ENCODE results near the gene DENND1A. TPM values are rescaled to one million over a fixed set of nuclear protein-coding genes. Genes with fewer than 3 reads are reported as not detected.

DENND1A gene
- total RNA-seq, 1 experiment from 2014 or later, result 23.5 TPM

DNA sequence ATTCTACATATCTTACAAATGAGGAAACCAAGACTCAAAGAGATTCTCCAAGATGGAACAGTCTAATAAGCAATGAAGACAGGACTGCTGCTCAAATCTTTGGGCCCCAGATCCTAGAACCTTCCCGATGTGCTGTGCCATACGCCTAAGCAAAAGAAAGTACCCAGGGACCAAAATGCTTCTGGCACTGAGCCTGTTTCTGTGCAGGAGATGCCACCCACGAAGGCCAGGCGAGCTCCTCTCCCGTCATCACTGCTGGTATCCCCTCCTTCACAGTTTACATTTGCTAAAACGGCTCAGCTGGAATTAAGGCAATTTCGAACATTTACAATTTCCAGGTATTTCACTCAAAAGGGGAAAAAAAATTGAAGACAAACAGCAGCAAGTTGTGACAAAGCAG lies 277.5 kb downstream of the DENND1A start:
- Mint-ChIP-seq H3K36me3 (peaks cover 8% of the 10 kb centered on the region; the same call in 1 of the 2 replicates), H3K9me3 (no peaks in the 10 kb centered on the region), H3K4me1 (peaks cover 17% of the 10 kb centered on the region), H3K27me3 (ENCODE audit: low read depth) (no peaks in the 10 kb centered on the region; the same call in 1 of the 2 replicates), H3K4me3 (no peak overlapping the region), H3K27ac (no peak overlapping the region)
- ChIA-PET POLR2A (no interaction called here), CTCF (no interaction called here)
- no peak for TF ChIP-seq CBFB (CRISPR knock-in tag; IDR thresholded peaks at IDR 0.05; ENCODE audit: low read depth)
- TF ChIP-seq SOX15 (CRISPR knock-in tag; IDR thresholded peaks at IDR 0.05), result no peak
- TF ChIP-seq, protein P1, sequence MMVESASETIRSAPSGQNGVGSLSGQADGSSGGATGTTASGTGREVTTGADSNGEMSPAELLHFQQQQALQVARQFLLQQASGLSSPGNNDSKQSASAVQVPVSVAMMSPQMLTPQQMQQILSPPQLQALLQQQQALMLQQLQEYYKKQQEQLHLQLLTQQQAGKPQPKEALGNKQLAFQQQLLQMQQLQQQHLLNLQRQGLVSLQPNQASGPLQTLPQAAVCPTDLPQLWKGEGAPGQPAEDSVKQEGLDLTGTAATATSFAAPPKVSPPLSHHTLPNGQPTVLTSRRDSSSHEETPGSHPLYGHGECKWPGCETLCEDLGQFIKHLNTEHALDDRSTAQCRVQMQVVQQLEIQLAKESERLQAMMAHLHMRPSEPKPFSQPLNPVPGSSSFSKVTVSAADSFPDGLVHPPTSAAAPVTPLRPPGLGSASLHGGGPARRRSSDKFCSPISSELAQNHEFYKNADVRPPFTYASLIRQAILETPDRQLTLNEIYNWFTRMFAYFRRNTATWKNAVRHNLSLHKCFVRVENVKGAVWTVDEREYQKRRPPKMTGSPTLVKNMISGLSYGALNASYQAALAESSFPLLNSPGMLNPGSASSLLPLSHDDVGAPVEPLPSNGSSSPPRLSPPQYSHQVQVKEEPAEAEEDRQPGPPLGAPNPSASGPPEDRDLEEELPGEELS (CRISPR knock-in tag; IDR thresholded peaks at IDR 0.05), result no peak
- TF ChIP-seq NR3C1 (CRISPR knock-in tag; conservative IDR thresholded peaks at IDR 0.05; ENCODE audit: low read depth), result no peak
- TF ChIP-seq, protein P2, sequence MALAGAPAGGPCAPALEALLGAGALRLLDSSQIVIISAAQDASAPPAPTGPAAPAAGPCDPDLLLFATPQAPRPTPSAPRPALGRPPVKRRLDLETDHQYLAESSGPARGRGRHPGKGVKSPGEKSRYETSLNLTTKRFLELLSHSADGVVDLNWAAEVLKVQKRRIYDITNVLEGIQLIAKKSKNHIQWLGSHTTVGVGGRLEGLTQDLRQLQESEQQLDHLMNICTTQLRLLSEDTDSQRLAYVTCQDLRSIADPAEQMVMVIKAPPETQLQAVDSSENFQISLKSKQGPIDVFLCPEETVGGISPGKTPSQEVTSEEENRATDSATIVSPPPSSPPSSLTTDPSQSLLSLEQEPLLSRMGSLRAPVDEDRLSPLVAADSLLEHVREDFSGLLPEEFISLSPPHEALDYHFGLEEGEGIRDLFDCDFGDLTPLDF (CRISPR knock-in tag; IDR thresholded peaks at IDR 0.05), result no peak
- no peak for TF ChIP-seq HMGA2 (CRISPR knock-in tag; IDR thresholded peaks at IDR 0.05)
- DNase-seq (ENCODE audit: low spot score) (no peak), ATAC-seq (no peak)

DNA sequence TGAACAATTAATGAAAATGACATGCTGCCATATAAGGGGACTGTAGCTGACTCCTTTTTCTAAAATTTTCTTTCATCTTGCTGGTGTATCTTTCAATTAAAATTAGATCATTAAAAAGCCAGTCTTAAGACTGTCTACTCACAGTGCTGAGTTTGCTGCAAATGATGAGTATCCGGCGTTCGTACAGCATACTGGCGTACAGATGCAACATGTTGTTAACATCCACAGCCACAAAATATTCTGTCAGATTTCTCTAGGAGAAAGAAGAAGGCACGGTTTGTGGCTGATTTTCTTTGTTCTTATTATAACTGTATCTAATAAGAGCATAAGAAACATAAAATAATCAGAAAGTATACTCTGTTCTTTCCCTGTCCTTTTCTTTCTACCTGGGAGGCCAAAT lies 278.1 kb downstream of the DENND1A start:
- ATAC-seq (no peak), DNase-seq (ENCODE audit: low spot score) (no peak)
- no peak overlapping the region for H3K4me3 Mint-ChIP-seq
- H3K9me3 Mint-ChIP-seq, result no peaks in the 10 kb centered on the region
- H3K27ac Mint-ChIP-seq, result no peak overlapping the region
- H3K4me1 Mint-ChIP-seq, result peaks cover 15% of the 10 kb centered on the region
- ChIA-PET POLR2A (interaction anchor here (0.5 to 0.6 kb wide), 2 partner anchors 437 to 469 kb away, joined by 3 read pairs; no protein-coding TSS in a partner anchor), CTCF (no interaction called here)
- H3K27me3 Mint-ChIP-seq (ENCODE audit: low read depth), result no peaks in the 10 kb centered on the region; the same call in 1 of the 2 replicates
- peaks cover 8% of the 10 kb centered on the region; the same call in 1 of the 2 replicates for H3K36me3 Mint-ChIP-seq
- TF ChIP-seq NR1H2 (CRISPR knock-in tag; IDR thresholded peaks at IDR 0.05) (no peak), SMAD3 (CRISPR knock-in tag; IDR thresholded peaks at IDR 0.05; ENCODE audit: borderline replicate concordance) (no peak), CREM (CRISPR knock-in tag; IDR thresholded peaks at IDR 0.05) (no peak), ZNF396 (CRISPR knock-in tag; IDR thresholded peaks at IDR 0.05; ENCODE audit: borderline replicate concordance) (no peak), ETV6 (CRISPR knock-in tag; IDR thresholded peaks at IDR 0.05) (no peak), ZNF317 (CRISPR knock-in tag; IDR thresholded peaks at IDR 0.05; ENCODE audit: borderline replicate concordance, low read depth) (no peak), GRHL2 (CRISPR knock-in tag; IDR thresholded peaks at IDR 0.05; ENCODE audit: insufficient replicate concordance, severe bottlenecking) (no peak), TEAD1 (CRISPR knock-in tag; IDR thresholded peaks at IDR 0.05) (no peak), TP53 (CRISPR knock-in tag; IDR thresholded peaks at IDR 0.05) (no peak), NR3C1 (CRISPR knock-in tag; conservative IDR thresholded peaks at IDR 0.05; ENCODE audit: low read depth) (no peak), GABPB1 (CRISPR knock-in tag; IDR thresholded peaks at IDR 0.05) (no peak), ZNF121 (CRISPR knock-in tag; IDR thresholded peaks at IDR 0.05) (no peak)
- TF ChIP-seq, protein P3, sequence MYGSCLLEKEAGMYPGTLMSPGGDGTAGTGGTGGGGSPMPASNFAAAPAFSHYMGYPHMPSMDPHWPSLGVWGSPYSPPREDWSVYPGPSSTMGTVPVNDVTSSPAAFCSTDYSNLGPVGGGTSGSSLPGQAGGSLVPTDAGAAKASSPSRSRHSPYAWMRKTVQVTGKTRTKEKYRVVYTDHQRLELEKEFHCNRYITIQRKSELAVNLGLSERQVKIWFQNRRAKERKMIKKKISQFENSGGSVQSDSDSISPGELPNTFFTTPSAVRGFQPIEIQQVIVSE (CRISPR knock-in tag; IDR thresholded peaks at IDR 0.05; ENCODE audit: borderline replicate concordance), result no peak
- TF ChIP-seq, protein P4, sequence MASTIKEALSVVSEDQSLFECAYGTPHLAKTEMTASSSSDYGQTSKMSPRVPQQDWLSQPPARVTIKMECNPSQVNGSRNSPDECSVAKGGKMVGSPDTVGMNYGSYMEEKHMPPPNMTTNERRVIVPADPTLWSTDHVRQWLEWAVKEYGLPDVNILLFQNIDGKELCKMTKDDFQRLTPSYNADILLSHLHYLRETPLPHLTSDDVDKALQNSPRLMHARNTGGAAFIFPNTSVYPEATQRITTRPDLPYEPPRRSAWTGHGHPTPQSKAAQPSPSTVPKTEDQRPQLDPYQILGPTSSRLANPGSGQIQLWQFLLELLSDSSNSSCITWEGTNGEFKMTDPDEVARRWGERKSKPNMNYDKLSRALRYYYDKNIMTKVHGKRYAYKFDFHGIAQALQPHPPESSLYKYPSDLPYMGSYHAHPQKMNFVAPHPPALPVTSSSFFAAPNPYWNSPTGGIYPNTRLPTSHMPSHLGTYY (CRISPR knock-in tag; IDR thresholded peaks at IDR 0.05), result no peak
- TF ChIP-seq, protein P5, sequence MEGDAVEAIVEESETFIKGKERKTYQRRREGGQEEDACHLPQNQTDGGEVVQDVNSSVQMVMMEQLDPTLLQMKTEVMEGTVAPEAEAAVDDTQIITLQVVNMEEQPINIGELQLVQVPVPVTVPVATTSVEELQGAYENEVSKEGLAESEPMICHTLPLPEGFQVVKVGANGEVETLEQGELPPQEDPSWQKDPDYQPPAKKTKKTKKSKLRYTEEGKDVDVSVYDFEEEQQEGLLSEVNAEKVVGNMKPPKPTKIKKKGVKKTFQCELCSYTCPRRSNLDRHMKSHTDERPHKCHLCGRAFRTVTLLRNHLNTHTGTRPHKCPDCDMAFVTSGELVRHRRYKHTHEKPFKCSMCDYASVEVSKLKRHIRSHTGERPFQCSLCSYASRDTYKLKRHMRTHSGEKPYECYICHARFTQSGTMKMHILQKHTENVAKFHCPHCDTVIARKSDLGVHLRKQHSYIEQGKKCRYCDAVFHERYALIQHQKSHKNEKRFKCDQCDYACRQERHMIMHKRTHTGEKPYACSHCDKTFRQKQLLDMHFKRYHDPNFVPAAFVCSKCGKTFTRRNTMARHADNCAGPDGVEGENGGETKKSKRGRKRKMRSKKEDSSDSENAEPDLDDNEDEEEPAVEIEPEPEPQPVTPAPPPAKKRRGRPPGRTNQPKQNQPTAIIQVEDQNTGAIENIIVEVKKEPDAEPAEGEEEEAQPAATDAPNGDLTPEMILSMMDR (IDR thresholded peaks at IDR 0.05), result no peak
- TF ChIP-seq, protein P6, sequence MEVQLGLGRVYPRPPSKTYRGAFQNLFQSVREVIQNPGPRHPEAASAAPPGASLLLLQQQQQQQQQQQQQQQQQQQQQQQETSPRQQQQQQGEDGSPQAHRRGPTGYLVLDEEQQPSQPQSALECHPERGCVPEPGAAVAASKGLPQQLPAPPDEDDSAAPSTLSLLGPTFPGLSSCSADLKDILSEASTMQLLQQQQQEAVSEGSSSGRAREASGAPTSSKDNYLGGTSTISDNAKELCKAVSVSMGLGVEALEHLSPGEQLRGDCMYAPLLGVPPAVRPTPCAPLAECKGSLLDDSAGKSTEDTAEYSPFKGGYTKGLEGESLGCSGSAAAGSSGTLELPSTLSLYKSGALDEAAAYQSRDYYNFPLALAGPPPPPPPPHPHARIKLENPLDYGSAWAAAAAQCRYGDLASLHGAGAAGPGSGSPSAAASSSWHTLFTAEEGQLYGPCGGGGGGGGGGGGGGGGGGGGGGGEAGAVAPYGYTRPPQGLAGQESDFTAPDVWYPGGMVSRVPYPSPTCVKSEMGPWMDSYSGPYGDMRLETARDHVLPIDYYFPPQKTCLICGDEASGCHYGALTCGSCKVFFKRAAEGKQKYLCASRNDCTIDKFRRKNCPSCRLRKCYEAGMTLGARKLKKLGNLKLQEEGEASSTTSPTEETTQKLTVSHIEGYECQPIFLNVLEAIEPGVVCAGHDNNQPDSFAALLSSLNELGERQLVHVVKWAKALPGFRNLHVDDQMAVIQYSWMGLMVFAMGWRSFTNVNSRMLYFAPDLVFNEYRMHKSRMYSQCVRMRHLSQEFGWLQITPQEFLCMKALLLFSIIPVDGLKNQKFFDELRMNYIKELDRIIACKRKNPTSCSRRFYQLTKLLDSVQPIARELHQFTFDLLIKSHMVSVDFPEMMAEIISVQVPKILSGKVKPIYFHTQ (CRISPR knock-in tag; IDR thresholded peaks at IDR 0.05), result no peak
- TF ChIP-seq, protein P7, sequence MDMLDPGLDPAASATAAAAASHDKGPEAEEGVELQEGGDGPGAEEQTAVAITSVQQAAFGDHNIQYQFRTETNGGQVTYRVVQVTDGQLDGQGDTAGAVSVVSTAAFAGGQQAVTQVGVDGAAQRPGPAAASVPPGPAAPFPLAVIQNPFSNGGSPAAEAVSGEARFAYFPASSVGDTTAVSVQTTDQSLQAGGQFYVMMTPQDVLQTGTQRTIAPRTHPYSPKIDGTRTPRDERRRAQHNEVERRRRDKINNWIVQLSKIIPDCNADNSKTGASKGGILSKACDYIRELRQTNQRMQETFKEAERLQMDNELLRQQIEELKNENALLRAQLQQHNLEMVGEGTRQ (CRISPR knock-in tag; IDR thresholded peaks at IDR 0.05), result no peak
